Renal pelvis (tissue), 4 donors: ENCODE data around the gene FDPS. TPM values are rescaled to one million over a fixed set of nuclear protein-coding genes. Genes with fewer than 3 reads are reported as not detected.
"Not testable (repeated sequence)": the region's sequence is repeated elsewhere in the genome, so short reads cannot be mapped to it uniquely, and the experiment has no call there.

Experiments used
- DNase-seq: peaks from one replicate; pipeline ENCODE4 v3.0.0-alpha.2; 2013
- polyA plus RNA-seq, 3 donors: library from polyadenylated mRNA; unstranded; fragments of 120-200 nt; gene quantifications; one replicate each; pipeline ENCODE4 v1.2.1, GENCODE V29; 2013; ENCODE audit not compliant: insufficient read length in 3 of 3

Gene FDPS
- polyA plus RNA-seq, 3 donors = 183 to 207 (median 202) TPM

DNA sequence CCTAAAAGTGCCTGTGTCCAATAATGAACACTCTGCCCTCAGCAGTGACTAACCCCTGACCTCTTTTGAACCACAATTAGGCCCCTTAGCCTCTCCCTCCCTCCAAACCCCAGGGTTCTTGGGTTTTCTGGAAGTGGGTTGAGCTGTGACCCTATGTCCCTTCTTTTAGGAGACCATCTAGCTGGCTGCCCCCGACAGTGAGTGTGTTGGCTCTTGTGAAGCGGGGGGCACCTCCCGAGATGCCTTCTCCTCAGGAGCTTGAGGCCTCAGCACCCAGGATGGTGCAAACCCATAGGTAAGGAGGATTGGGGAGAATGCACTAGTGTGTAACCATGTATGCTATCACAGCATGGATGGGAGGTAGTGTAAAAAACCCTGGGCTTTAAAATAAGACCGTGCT lies 19.3 kb downstream of the FDPS start:
- DNase-seq = no peak

DNA sequence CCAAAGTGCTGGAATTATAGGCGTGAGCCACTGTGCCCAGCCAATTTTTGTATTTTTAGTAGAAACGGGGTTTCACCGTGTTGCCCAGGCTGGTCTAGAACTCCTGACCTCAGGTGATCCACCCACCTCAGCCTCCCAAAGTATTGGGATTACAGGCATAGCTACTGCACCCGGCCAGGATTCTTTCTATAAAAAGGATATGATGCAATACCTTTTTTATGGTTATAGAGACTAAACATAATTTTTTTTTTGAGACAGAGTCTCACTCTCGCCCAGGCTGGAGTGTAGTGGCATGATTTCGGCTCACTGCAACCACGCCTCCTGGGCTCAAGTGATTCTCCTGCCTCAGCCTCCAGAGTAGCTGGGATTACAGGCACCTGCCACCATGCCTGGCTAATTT lies 20.2 kb downstream of the FDPS start:
- DNase-seq = not testable (repeated sequence)

DNA sequence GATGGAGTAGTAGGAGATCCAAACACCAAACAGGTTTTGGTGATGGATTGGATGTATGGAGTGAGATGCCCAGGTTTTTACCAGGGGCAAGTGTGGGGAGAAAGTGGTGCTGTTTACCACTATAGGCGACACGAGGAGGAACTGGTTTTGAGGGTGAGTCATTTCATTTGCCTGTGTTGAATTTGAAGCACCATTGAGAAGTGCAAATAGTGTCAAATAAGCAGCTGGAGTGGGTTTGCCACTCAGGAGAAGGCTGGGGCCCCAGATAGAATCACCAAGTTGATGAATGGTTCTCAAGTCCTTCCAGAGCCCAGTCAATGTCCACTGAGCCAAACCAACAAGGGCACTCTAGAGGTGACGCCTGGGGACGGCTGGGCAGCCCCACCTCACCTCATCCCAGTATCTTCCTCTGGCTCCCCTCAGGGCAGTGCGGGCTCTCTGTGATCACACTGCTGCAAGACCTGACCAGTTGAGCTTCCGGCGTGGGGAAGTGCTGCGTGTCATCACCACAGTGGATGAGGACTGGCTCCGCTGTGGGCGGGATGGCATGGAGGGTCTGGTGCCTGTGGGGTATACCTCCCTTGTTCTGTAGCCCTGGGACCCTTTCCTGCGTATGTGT lies 21.4 kb downstream of the FDPS start:
- DNase-seq = no peak

GRCh38 chr1:155334962-155335361 lies 26.3 kb downstream of the FDPS start:
- DNase-seq = peak; percentile 51

- no peak for DNase-seq
These were observed 30.9 kb downstream of the FDPS start for GRCh38 chr1:155339515-155340097.

DNA sequence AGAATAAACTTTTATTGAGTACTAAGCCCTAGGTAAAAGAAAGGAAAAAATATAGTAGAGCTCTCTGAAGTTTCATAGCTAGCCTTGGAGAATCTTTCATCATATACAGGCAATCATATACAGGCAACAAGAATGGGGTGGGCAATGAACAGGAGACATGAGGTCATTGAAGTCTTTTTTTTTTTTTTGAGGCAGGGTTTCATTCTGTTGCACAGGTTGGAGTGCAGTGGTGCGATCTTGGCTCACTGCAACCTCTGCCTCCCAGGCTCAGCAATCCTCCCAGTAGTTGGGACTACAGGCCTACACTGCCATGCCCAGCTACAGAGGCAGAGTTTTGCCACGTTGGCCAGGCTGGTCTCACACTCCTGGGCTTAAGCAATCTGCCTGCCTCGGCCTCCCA lies 34.2 kb downstream of the FDPS start:
- no peak for DNase-seq

- no peak for DNase-seq
These were observed 44.0 kb downstream of the FDPS start for GRCh38 chr1:155352631-155353030.

GRCh38 chr1:155360051-155360450 lies 51.4 kb downstream of the FDPS start:
- no peak for DNase-seq

Other genes with a start within 250 kb of the FDPS start
- gene EFNA4, start 245.1 kb upstream of the FDPS start, polyA plus RNA-seq = 10 to 100 TPM; 22.1 to 23.7 (median 23.0) TPM
- gene EFNA3, start 230.0 kb upstream of the FDPS start, polyA plus RNA-seq = 1 to 10 TPM; 6.3 to 8.8 (median 8.4) TPM
- gene EFNA1, start 181.0 kb upstream of the FDPS start, polyA plus RNA-seq = 10 to 100 TPM; 66.7 to 79.3 (median 73.3) TPM
- gene SLC50A1, start 173.0 kb upstream of the FDPS start, polyA plus RNA-seq = 10 to 100 TPM; 45.3 to 61.3 (median 51.2) TPM
- 10 to 100 TPM; 38.6 to 55.8 (median 50.3) TPM for gene DPM3, start 168.3 kb upstream of the FDPS start, polyA plus RNA-seq
- gene KRTCAP2, start 135.6 kb upstream of the FDPS start, polyA plus RNA-seq = 100 to 1,000 TPM; 120 to 146 (median 127) TPM
- gene TRIM46, start 135.0 kb upstream of the FDPS start, polyA plus RNA-seq = 1 to 10 TPM; 3.8 to 5.8 (median 5.8) TPM
- 10 to 100 TPM; 32.3 to 50.0 (median 43.0) TPM for gene THBS3, start 101.0 kb upstream of the FDPS start, polyA plus RNA-seq
- 10 to 100 TPM; 43.4 to 50.1 (median 48.6) TPM for gene MTX1, start 100.2 kb upstream of the FDPS start, polyA plus RNA-seq
- 10 to 100 TPM; 26.6 to 33.0 (median 31.9) TPM for gene ENTREP3, start 53.4 kb upstream of the FDPS start, polyA plus RNA-seq
- gene SCAMP3, start 46.5 kb upstream of the FDPS start, polyA plus RNA-seq = 10 to 100 TPM; 66.7 to 68.5 (median 67.2) TPM
- gene CLK2, start 35.4 kb upstream of the FDPS start, polyA plus RNA-seq = 10 to 100 TPM; 79.4 to 90.5 (median 89.7) TPM
- 10 to 100 TPM; 11.6 to 13.7 (median 12.2) TPM for gene HCN3, start 31.4 kb upstream of the FDPS start, polyA plus RNA-seq
- gene PKLR, start 7.4 kb upstream of the FDPS start, polyA plus RNA-seq = 10 to 100 TPM in 1 of 3 donors, 1 to 10 TPM in 2; 8.6 to 11.8 (median 9.1) TPM
- gene RUSC1, start 12.0 kb downstream of the FDPS start, polyA plus RNA-seq = 10 to 100 TPM; 35.9 to 41.7 (median 41.0) TPM